Duodenal mucosa (tissue), 2 donors: Measurements from ENCODE around the gene SH3BP5L.

ENCODE experiments used
- H3K27ac ChIP-seq: one replicate; pipeline ENCODE4 v1.7.0; 2013; ENCODE audit warnings: low read depth, low read length
- H3K27me3 ChIP-seq, 2 donors: one replicate each; pipeline ENCODE4 v1.7.0; 2013; ENCODE audit warnings: low read length in 2 of 2, control low read depth in 1 of 2; ENCODE audit not compliant: insufficient read depth in 2 of 2, control insufficient read depth in 1 of 2
- H3K36me3 ChIP-seq, 2 donors: one replicate each; pipeline ENCODE4 v1.7.0; 2013; ENCODE audit warnings: low read length in 2 of 2, control low read depth in 1 of 2; ENCODE audit not compliant: insufficient read depth in 2 of 2, control insufficient read depth in 1 of 2
- H3K4me1 ChIP-seq, 2 donors: one replicate each; pipeline ENCODE4 v1.7.0; 2013; ENCODE audit warnings: low read length in 2 of 2, control low read depth in 1 of 2; ENCODE audit not compliant: insufficient read depth in 2 of 2, control insufficient read depth in 1 of 2
- H3K4me3 ChIP-seq, 2 donors: one replicate each; pipeline ENCODE4 v1.7.0; 2013; ENCODE audit warnings: low read length in 2 of 2, low read depth in 1 of 2
- H3K9ac ChIP-seq, 2 donors: one replicate each; pipeline ENCODE4 v1.7.0; 2013; ENCODE audit warnings: low read length in 2 of 2, low read depth in 1 of 2
- H3K9me3 ChIP-seq, 2 donors: one replicate each; pipeline ENCODE4 v1.7.0; 2013; ENCODE audit warnings: low read length in 2 of 2, control low read depth in 1 of 2; ENCODE audit not compliant: control insufficient read depth in 1 of 2

Gene SH3BP5L

GRCh38 chr1:248828845-248829244, 3.1 kb upstream of the SH3BP5L start:
- no peaks in the 10 kb centered on the region for H3K9me3 ChIP-seq
- peaks cover 5 to 7% of the 10 kb centered on the region in 2 donors for H3K36me3 ChIP-seq
- H3K9ac ChIP-seq: no peak overlapping the region
- peaks cover 22 to 23% of the 10 kb centered on the region in 2 donors for H3K4me1 ChIP-seq
- no peaks in the 10 kb centered on the region for H3K27me3 ChIP-seq
- no peak overlapping the region for H3K27ac ChIP-seq
- H3K4me3 ChIP-seq: no peak overlapping the region

GRCh38 chr1:248825573-248825908, 174 bp downstream of the SH3BP5L start:
- Histone ChIP-seq H3K9me3 (no peaks in the 10 kb centered on the region), H3K4me3 (peak overlapping the region; percentile 74 to 99), H3K9ac (peak overlapping the region; percentile 74 to 98), H3K27me3 (no peaks in the 10 kb centered on the region), H3K4me1 (peaks cover 41 to 45% of the 10 kb centered on the region in 2 donors), H3K36me3 (peaks cover 8 to 27% of the 10 kb centered on the region in 2 donors), H3K27ac (peak overlapping the region; percentile 96)

- Histone ChIP-seq H3K4me1 (peaks cover 41 to 45% of the 10 kb centered on the region in 2 donors), H3K27ac (no peak overlapping the region), H3K9me3 (no peaks in the 10 kb centered on the region), H3K4me3 (peak overlapping the region; percentile 74 to 99), H3K27me3 (no peaks in the 10 kb centered on the region), H3K36me3 (peaks cover 8 to 31% of the 10 kb centered on the region in 2 donors), H3K9ac (peak overlapping the region; percentile 74 to 98)
Observed at GRCh38 chr1:248825136-248825535, 579 bp downstream of the SH3BP5L start.

GRCh38 chr1:248824701-248825100, 1.0 kb downstream of the SH3BP5L start:
- Histone ChIP-seq H3K27me3 (no peaks in the 10 kb centered on the region), H3K9ac (peak overlapping the region; percentile 74 to 98), H3K4me1 (peaks cover 41 to 45% of the 10 kb centered on the region in 2 donors), H3K4me3 (peak overlapping the region; percentile 74 to 99), H3K36me3 (peaks cover 8 to 35% of the 10 kb centered on the region in 2 donors), H3K9me3 (no peaks in the 10 kb centered on the region), H3K27ac (no peak overlapping the region)

- no peak overlapping the region for H3K27ac ChIP-seq
- no peaks in the 10 kb centered on the region for H3K27me3 ChIP-seq
- peak overlapping the region; percentile 74 to 99 for H3K4me3 ChIP-seq
- H3K9me3 ChIP-seq: no peaks in the 10 kb centered on the region
- H3K4me1 ChIP-seq: peaks cover 41 to 45% of the 10 kb centered on the region in 2 donors
- H3K36me3 ChIP-seq: peaks cover 8 to 35% of the 10 kb centered on the region in 2 donors
- H3K9ac ChIP-seq: peak overlapping the region in 1 of 2 donors; percentile 74
Observed at GRCh38 chr1:248824301-248824700, 1.4 kb downstream of the SH3BP5L start.

GRCh38 chr1:248823517-248824001, 2.2 kb downstream of the SH3BP5L start:
- Histone ChIP-seq H3K9ac (no peak overlapping the region), H3K4me1 (peaks cover 41 to 49% of the 10 kb centered on the region in 2 donors), H3K36me3 (peaks cover 8 to 40% of the 10 kb centered on the region in 2 donors), H3K9me3 (no peaks in the 10 kb centered on the region), H3K27me3 (no peaks in the 10 kb centered on the region), H3K27ac (no peak overlapping the region), H3K4me3 (peak overlapping the region; percentile 11 to 74)

- H3K4me1 ChIP-seq: peaks cover 40 to 51% of the 10 kb centered on the region in 2 donors
- no peak overlapping the region for H3K9ac ChIP-seq
- H3K4me3 ChIP-seq: peak overlapping the region in 1 of 2 donors; percentile 11
- H3K27ac ChIP-seq: no peak overlapping the region
- H3K36me3 ChIP-seq: peaks cover 8 to 44% of the 10 kb centered on the region in 2 donors
- H3K27me3 ChIP-seq: no peaks in the 10 kb centered on the region
- H3K9me3 ChIP-seq: no peaks in the 10 kb centered on the region
Observed at GRCh38 chr1:248822148-248823032, 3.3 kb downstream of the SH3BP5L start.

- Histone ChIP-seq H3K9ac (no peak overlapping the region), H3K27me3 (no peaks in the 10 kb centered on the region), H3K4me1 (peaks cover 32 to 48% of the 10 kb centered on the region in 2 donors), H3K9me3 (no peaks in the 10 kb centered on the region), H3K36me3 (peaks cover 12 to 52% of the 10 kb centered on the region in 2 donors), H3K4me3 (no peak overlapping the region), H3K27ac (no peak overlapping the region)
Observed at GRCh38 chr1:248821641-248822040, 4.1 kb downstream of the SH3BP5L start.

GRCh38 chr1:248821101-248821500, 4.6 kb downstream of the SH3BP5L start:
- Histone ChIP-seq H3K9me3 (no peaks in the 10 kb centered on the region), H3K4me1 (peaks cover 31 to 45% of the 10 kb centered on the region in 2 donors), H3K36me3 (peaks cover 17 to 57% of the 10 kb centered on the region in 2 donors), H3K4me3 (no peak overlapping the region), H3K27me3 (no peaks in the 10 kb centered on the region), H3K9ac (no peak overlapping the region), H3K27ac (no peak overlapping the region)

GRCh38 chr1:248820041-248820585, 5.6 kb downstream of the SH3BP5L start:
- Histone ChIP-seq H3K27ac (no peak overlapping the region), H3K4me3 (no peak overlapping the region), H3K9me3 (no peaks in the 10 kb centered on the region), H3K4me1 (peaks cover 30 to 42% of the 10 kb centered on the region in 2 donors), H3K36me3 (peaks cover 25 to 67% of the 10 kb centered on the region in 2 donors), H3K9ac (no peak overlapping the region), H3K27me3 (no peaks in the 10 kb centered on the region)
